HL-60/S4 (cell line): ENCODE data around the gene NUP188.

ENCODE experiments used
- in situ Hi-C: fragments of 300-500 bp; cut with MboI; formaldehyde crosslinking; loops from 2 replicates; pipeline ENCODE4 v1.14.3; 2022; ENCODE audit warnings: low sequenced_read_pairs

Gene NUP188

DNA sequence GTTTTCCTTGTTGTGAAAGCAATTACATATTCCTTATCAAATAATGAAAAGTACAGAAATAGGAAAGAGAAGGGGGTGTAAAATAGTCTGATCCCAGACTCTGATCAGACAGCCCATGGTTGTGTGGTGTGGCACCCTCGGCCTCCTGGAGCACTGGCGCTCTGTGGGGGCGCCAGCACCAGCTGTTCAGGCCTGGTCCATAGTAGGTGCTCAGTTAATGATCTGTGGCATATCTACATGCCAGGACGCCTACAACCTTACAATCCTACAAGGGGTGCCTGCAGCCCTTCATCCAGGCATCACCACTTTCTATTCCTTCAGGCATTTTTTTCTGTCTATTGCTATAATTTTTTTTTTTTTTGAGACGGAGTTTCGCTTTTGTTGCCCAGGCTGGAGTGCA is 105.5 kb downstream of the NUP188 start:
- in situ Hi-C loops: no loop called here

DNA sequence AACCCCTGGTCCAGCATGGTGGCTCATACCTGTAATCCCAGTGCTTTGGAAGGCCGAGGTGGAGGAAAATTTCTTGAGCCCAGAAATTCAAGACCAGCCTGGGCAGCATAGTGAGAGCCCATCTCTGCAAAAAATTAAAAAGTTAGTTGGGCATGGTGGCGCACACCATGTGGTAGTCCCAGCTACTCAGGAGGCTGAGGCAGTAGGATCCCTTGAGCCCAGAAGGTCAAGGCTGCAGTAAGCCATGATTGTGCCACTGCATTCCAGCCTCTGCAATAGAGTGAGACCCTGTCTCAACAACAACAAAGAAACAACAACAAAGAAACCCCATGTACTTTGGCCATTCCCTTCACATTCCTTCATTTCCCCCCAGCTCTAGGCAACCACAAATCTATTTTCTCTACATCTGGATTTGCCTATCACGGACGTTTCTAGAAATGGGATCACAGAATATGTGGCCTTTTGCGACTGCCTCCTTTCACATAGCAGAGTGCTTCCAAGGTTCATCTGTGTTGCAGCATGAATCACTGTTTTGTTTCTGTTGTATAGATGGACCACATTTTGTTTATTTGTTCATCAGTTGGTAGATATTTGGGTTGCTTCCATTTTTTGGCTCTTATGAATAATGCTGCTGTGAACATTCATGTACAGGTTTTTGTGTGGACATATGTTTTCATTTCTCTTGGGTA is 106.8 kb downstream of the NUP188 start:
- in situ Hi-C loops: no loop called here
